Central memory CD4-positive, alpha-beta T cell (primary cell): ENCODE measurements around the gene TP53RK.
A peak's percentile ranks its signal among the peaks of the same experiment; 100 is the strongest.

Experiments
- DNase-seq: peaks from one replicate; pipeline ENCODE4 v3.0.0; 2022

TP53RK gene

GRCh38 chr20:46705378-46705729, 16.1 kb upstream of the TP53RK start:
- no peak for DNase-seq

DNA sequence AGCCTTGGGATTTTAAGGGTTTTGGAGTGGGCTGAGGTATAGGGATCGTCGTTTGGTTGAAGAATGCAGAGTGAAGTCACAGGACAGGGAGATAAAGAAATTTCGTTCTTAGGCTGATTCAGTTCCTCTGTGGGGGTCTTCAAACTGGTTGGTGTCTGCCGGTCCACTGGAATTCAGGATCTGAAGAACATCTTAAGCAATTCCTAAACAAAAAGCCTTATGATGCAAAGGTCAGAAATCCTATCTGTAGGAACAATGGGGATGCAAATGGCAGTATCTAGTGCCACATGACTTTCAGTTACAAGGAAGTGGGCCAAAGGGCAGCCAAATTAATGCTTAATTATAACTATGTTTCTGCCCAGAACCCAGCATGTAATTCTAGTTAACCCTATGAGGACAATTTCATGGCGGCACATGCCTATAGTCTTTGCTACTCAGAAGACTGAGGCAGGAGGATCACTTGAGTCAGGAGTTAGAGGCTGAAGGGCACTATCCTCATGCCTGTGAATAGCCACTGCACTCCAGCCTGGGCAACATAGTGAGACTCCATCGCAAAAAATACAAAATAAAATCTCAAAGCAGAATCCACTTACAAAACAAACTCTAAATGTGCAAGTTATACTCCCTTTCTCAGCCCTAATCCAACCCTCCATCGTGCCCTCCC, 15.6 kb upstream of the TP53RK start:
- DNase-seq = no peak

GRCh38 chr20:46703435-46703834, 14.2 kb upstream of the TP53RK start:
- DNase-seq = no peak

DNA sequence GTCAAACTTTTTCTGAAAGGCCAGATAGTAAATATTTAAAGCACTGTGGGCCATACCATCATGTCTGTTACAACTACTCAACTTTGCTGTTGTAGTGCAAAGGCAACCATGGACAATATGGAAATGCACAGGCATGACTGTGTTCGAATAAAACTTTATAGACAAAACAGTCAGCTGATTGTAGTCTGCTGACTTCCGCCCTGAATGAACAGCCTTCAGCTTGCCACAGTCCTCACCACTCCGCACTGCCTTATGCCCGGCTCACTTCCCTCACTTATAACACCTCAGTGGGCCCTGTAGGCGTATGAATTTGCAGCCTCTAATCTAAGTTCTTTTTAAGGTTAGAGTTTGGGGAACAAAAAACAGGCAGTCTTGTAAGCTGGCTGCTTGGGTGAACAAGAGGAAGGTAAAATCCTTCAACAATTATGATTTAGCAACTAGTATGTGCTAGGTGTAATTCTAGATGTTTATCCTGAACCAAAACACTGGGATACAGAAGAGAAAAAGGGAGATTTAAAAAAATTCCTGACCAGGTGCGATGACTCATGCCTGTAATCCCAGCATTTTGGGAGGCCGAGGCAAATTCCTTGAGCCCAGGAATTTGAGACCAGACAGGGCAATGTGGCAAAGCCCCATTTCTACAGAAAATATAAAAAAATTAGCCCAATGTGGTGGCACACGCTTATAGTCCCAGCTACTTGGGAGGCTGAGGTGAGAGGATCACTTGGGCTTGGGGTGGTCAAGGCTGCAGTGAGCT, 13.4 kb upstream of the TP53RK start:
- DNase-seq = no peak

GRCh38 chr20:46701986-46702385, 12.7 kb upstream of the TP53RK start:
- no peak for DNase-seq

DNA sequence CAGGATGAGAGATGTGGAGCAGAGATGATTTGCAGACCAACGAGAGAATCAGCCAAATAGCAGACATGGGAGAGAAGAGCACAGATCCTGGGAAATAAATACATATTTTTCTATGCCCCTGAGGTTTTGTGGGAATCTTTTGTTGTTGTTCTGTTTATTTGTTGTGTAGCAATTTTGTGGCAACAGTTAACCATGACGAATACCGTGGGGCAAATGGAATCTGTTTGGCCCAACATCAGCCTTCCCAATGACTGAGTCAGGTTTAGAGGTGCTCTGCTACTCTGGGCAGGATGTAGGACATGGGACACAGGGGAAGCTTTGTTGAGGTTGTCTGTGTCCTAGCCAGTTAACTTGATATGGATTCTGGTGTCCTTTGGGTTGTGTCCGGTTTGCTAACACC, 12.3 kb upstream of the TP53RK start:
- DNase-seq = no peak

GRCh38 chr20:46701057-46701456, 11.8 kb upstream of the TP53RK start:
- no peak for DNase-seq

DNA sequence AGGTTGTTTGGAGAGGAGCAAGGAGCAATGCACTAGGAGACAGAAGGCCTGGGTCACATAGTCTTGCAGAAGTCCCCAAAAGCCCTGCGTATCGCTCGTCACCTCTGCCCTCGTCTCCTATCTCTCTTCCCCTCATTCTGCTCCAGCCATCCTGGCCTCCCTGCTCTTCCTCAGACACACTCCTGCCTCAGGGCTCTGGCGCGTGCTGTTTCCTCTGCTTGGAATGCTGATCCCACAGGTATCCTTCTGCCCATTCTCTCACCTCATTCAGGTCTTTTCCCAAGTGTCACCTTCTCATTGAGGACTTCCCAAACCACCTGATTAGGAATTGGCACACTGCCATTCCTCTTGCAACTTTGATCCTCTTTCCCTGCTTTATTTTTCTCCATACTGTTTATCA, 11.2 kb upstream of the TP53RK start:
- no peak for DNase-seq

DNA sequence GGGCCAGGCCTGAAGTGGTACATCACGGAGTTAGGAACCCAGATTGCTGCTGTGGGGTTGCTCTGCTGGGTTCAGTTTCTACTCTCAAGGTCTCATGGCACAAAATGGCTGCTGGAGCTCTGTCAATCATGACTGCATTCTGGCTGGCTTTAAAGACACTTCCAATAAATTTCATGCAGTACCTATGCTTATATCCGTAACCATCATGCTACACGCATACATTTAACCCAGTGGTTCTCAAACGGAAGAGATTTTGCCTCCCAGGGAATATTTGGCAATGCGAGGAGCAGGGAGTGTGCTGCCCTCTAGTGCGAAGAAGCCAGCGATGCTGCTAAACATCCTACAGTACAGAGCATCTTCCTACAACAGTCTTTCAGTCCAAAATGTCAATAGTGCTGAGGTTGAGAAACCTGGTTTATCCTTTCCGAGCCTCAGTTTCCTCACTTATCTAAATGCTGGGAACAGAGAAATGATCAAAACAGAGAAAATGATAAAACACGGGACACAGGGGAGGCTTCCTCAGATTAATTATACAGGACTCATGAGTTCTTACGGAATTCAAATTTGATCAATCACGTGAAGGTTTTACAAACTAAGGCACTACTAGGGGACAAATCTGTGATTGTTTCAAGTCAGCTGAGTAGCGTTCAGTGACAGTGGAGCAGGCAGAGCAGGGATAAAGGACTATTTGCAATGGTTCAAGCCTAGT, 10.6 kb upstream of the TP53RK start:
- no peak for DNase-seq

- DNase-seq = no peak
Observed at GRCh38 chr20:46698788-46699187, 9.5 kb upstream of the TP53RK start.

DNA sequence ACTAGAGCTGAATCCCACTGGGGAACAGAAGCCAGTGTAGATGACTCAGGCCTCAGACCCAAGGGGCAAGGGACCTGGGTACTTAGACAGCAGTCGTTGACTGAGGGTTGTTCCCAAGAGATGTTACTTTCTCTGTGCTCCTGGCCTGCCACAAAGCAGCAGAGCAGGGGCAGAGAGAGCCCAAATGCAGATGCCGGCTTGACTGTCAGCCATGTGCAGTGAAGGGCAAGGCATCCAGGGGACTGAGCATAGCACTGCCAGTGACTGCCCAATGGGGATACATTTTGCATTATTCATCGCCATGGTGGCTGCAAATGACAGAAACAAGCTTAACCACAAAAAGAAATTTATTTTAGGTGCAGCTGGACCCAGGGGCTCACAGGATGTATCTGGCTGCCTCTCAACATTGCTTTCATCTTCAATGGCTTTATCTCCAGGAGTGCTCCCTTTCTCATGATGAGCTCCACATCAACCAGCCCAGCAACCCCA, 7.6 kb upstream of the TP53RK start:
- DNase-seq = no peak

GRCh38 chr20:46695892-46696291, 6.6 kb upstream of the TP53RK start:
- no peak for DNase-seq

- peak; percentile 8 for DNase-seq
Observed at GRCh38 chr20:46694484-46694883, 5.2 kb upstream of the TP53RK start.

DNA sequence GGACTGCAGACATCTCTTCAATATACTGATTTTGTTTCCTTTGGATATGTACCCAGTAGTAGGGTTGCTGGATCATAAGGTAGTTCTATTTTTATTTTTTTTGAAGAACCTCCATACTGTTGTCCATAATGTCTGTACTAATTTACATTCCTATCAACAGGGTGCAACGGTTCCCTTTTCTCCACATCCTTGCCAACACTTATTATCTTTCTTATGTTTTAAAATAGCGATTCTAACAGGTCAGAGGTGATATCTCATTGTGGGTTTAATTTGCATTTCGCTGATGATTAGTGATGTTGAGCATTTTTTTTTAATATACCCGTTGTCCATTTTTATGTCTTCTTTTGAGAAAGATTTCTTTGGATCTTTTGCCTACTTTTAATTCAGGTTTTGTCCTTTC, 2.0 kb upstream of the TP53RK start:
- DNase-seq = no peak

DNA sequence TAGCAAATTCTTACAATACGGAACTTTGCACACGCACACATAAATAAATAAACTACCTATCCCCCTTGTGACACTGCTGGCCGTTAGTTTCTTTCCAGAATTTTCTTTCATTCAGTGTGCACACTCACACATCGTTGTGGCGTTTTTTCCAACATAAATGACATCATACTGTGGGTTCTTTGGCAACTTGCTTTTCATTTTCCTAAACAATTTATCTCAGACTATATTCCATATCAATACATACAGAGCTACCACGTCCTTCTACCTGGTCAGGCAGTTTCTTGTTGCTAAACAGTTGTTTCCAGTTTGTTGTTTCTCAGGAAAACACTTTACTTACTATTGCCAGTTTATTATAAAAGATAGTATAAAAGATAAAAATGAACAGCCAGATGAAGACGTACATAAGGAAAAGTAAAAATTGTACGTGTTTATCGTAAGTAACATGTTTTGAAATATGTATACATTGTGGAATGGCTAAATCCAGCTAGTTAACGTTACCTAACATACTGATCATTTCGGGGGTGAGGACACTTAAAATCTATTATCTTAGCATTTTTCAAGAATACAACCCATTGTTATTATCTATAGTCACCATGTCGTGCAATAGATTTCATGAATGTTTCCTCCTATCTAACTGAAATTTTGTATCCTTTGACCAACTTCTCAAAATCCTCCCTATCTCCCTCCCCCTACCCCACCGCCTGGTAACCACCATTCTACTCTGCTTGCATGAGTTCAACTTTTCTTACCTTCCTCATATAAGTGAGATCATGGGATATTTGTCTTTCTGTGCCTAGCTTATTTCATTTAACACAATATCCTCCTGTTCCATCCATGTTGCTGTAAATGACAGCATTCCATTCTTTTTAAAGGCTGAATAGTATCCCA, 1.2 kb upstream of the TP53RK start:
- DNase-seq = no peak

DNA sequence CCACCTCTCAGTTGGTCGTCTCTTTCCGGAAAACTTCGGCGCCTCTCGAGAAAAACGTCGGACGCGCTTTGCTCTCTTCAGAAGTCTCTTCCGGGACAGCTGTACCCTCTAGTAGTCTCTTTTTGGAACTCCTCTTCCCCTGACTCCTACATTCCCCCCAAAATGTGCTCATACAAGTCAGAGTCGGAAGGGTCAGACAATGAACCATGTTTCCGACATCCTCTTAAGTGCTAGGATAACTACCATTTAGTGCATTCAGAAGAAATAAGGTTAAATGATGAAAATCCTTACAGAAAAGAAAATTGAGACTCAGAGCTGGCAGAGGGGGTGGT, 476 bp upstream of the TP53RK start:
- no peak for DNase-seq

- DNase-seq = no peak
Observed at GRCh38 chr20:46688151-46689081, 828 bp downstream of the TP53RK start.

- DNase-seq = no peak
Observed at GRCh38 chr20:46683939-46684750, 5.1 kb downstream of the TP53RK start.

- DNase-seq = no peak
Observed at GRCh38 chr20:46683668-46683938, 5.6 kb downstream of the TP53RK start.

DNA sequence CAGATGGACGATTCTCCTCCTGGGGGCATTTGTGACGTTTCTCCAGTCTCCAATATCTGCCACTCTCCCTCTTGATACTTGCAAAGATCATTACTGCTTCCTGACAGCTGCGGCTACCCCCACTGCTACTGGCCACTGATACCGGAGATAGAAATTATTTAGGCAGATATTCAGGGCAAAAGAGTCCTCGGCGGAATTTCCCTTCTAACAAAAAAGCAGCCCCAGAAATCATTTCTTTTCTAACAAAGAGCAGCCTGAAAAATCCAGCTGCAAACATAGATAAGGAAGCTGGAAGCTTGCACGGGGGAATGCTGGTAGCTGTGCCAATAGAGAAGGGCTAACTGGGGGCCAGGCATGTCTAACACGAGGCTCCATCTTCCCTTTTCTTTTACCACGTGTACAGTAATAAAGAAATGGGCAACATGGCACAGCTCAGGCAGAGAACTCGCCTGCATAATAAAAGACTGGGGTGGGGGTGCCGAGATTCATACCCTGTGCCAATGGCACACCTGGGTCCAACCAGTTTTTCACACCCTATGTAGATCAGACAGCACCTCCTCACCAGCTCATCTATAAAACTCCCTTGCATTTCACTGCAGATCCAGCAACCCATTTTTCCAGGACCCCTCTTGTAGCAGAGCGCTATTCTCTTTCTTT, 6.1 kb downstream of the TP53RK start:
- no peak for DNase-seq
